WTC11 (cell line): ENCODE data around the gene GUCA2B. TPM values are rescaled to one million over a fixed set of nuclear protein-coding genes. Genes with fewer than 3 reads are reported as not detected.

ENCODE experiments used
- ATAC-seq: fragments of 200-7000 bp; cut with Tn5 transposase; 2 replicates; pipeline ENCODE4 v1.10.0; 2021; ENCODE audit warnings: mild to moderate bottlenecking, moderate library complexity
- CTCF ChIA-PET: fragments of 300-600 bp; sonication (Branson Sonifier 250); formaldehyde crosslinking; loops from one replicate; lab custom pipeline; 2021; ENCODE audit warnings: antibody characterized with exemption; lab: Charles Lee
- POLR2A ChIA-PET: fragments of 350-600 bp; sonication (Branson Sonifier 250); formaldehyde crosslinking; loops from one replicate; lab custom pipeline; 2021; ENCODE audit warnings: antibody characterized with exemption; lab: Charles Lee
- DNase-seq: peaks from one replicate; pipeline ENCODE4 v3.0.0; 2021; ENCODE audit warnings: low spot score
- H3K27ac Mint-ChIP-seq: 2 replicates; pipeline ENCODE4 v1.8.0; 2021; ENCODE audit warnings: mixed read lengths
- H3K27me3 Mint-ChIP-seq: 2 replicates; pipeline ENCODE4 v1.8.0; 2021; ENCODE audit warnings: low read depth, mild to moderate bottlenecking, moderate library complexity, mixed read lengths
- H3K36me3 Mint-ChIP-seq: 2 replicates; pipeline ENCODE4 v1.8.0; 2021; ENCODE audit warnings: mixed read lengths
- H3K4me1 Mint-ChIP-seq: 2 replicates; pipeline ENCODE4 v1.8.0; 2022; ENCODE audit warnings: mixed read lengths
- H3K4me3 Mint-ChIP-seq: 2 replicates; pipeline ENCODE4 v1.8.0; 2021; ENCODE audit warnings: mild to moderate bottlenecking, moderate library complexity, mixed read lengths
- H3K9me3 Mint-ChIP-seq: 2 replicates; pipeline ENCODE4 v1.8.0; 2021; ENCODE audit warnings: mixed read lengths
- ATF2 ChIP-seq: sonication (generic); formaldehyde crosslinking; IDR thresholded peaks from 2 replicates; pipeline ENCODE4 v1.8.1; 2022; ENCODE audit warnings: low read depth, missing genetic modification reagents, borderline replicate concordance
- CREM ChIP-seq: sonication (generic); formaldehyde crosslinking; IDR thresholded peaks from 2 replicates; pipeline ENCODE4 v1.8.1; 2022; ENCODE audit warnings: mild to moderate bottlenecking, missing genetic modification reagents, moderate library complexity
- E2F1 ChIP-seq: sonication (generic); formaldehyde crosslinking; IDR thresholded peaks from 2 replicates; pipeline ENCODE4 v1.8.0; 2022; ENCODE audit warnings: mild to moderate bottlenecking, missing genetic modification reagents
- EMX1 ChIP-seq: fragments of 250-450 bp; sonication (Bioruptor Pico); IDR thresholded peaks from 2 replicates; pipeline ENCODE4 v1.8.0; 2021; ENCODE audit warnings: mild to moderate bottlenecking
- FOXP1 ChIP-seq: sonication (generic); formaldehyde crosslinking; IDR thresholded peaks from 2 replicates; pipeline ENCODE4 v1.8.0; 2022; ENCODE audit warnings: missing genetic modification reagents, mild to moderate bottlenecking, moderate library complexity, borderline replicate concordance
- FOXP4 ChIP-seq: sonication (generic); formaldehyde crosslinking; IDR thresholded peaks from 2 replicates; pipeline ENCODE4 v1.8.0; 2022; ENCODE audit warnings: mild to moderate bottlenecking, missing genetic modification reagents
- GTF2I ChIP-seq: fragments of 250-450 bp; sonication (Bioruptor Pico); conservative IDR thresholded peaks from 2 replicates; pipeline ENCODE4 v1.4.0; 2021; ENCODE audit warnings: mild to moderate bottlenecking
- IRF1 ChIP-seq: sonication (generic); formaldehyde crosslinking; IDR thresholded peaks from 2 replicates; pipeline ENCODE4 v1.8.0; 2023; ENCODE audit warnings: missing genetic modification reagents
- IRF2 ChIP-seq: sonication (generic); formaldehyde crosslinking; IDR thresholded peaks from 2 replicates; pipeline ENCODE4 v1.8.0; 2022; ENCODE audit warnings: low read depth, missing genetic modification reagents, borderline replicate concordance
- OVOL2 ChIP-seq: fragments of 250-450 bp; sonication (Bioruptor Pico); IDR thresholded peaks from 2 replicates; pipeline ENCODE4 v1.9.0; 2021; ENCODE audit warnings: mild to moderate bottlenecking, borderline replicate concordance
- SMAD3 ChIP-seq: sonication (generic); formaldehyde crosslinking; IDR thresholded peaks from 2 replicates; pipeline ENCODE4 v1.8.0; 2022; ENCODE audit warnings: missing genetic modification reagents, mild to moderate bottlenecking, borderline replicate concordance
- ZNF138 ChIP-seq: sonication (generic); formaldehyde crosslinking; conservative IDR thresholded peaks from 2 replicates; pipeline ENCODE4 v1.8.1; 2022; ENCODE audit warnings: mild to moderate bottlenecking, moderate library complexity, missing genetic modification reagents
- ZNF263 ChIP-seq: sonication (generic); formaldehyde crosslinking; IDR thresholded peaks from 2 replicates; pipeline ENCODE4 v1.8.1; 2022; ENCODE audit warnings: low read depth, mild to moderate bottlenecking, moderate library complexity, missing genetic modification reagents
- ZNF396 ChIP-seq: fragments of 250-450 bp; sonication (Bioruptor Pico); IDR thresholded peaks from 2 replicates; pipeline ENCODE4 v1.8.0; 2021; ENCODE audit warnings: mild to moderate bottlenecking, moderate library complexity, borderline replicate concordance
- total RNA-seq: library from RNA; stranded (reverse); gene quantifications from 3 replicates; pipeline ENCODE4 v1.2.3, GENCODE V29; 2021
- TF ChIP-seq, protein P1 (sequence below): fragments of 250-450 bp; sonication (Bioruptor Pico); IDR thresholded peaks from 2 replicates; pipeline ENCODE4 v2.1.2; 2022; ENCODE audit warnings: mild to moderate bottlenecking, moderate library complexity
- TF ChIP-seq, protein P2 (sequence below): fragments of 250-450 bp; sonication (Bioruptor Pico); IDR thresholded peaks from 2 replicates; pipeline ENCODE4 v1.9.0; 2021; ENCODE audit warnings: moderate library complexity, mild to moderate bottlenecking, inconsistent platforms, borderline replicate concordance
- TF ChIP-seq, protein P3 (sequence below): sonication (generic); formaldehyde crosslinking; IDR thresholded peaks from 2 replicates; pipeline ENCODE4 v1.8.1; 2023; ENCODE audit warnings: mild to moderate bottlenecking, missing genetic modification reagents, moderate library complexity

GUCA2B gene
- total RNA-seq, 1 experiment from 2014 or later: not detected

DNA sequence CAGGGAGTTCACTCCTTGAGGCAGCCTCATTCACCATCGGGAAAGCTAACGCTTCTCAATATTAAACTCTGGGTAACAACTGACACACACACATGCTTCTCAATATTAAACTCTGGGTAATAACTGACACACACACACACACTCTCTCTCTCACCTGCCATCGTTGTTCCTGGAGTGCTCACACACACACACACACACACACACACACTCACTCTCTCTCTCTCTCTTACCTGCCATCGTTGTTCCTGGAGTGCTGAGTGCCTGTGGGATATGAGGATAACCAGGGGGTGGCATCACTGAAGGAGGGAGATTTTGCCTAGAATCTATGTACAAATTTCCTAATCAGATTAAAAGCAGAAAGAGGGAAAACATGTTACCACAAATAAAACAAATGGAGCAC, 28.5 kb downstream of the GUCA2B start:
- peaks cover 13% of the 10 kb centered on the region; the same call in 1 of the 2 replicates for H3K36me3 Mint-ChIP-seq
- CTCF ChIA-PET: no interaction called here
- no peak for ATAC-seq
- POLR2A ChIA-PET: no interaction called here
- no peaks in the 10 kb centered on the region for H3K9me3 Mint-ChIP-seq
- DNase-seq: no peak
- no peak overlapping the region for H3K4me3 Mint-ChIP-seq
- no peaks in the 10 kb centered on the region for H3K27me3 Mint-ChIP-seq
- no peak overlapping the region for H3K27ac Mint-ChIP-seq
- TF ChIP-seq OVOL2 (CRISPR knock-in tag) (no peak), IRF2 (CRISPR knock-in tag) (no peak), IRF1 (CRISPR knock-in tag) (no peak), CREM (CRISPR knock-in tag) (no peak), SMAD3 (no peak), EMX1 (CRISPR knock-in tag) (no peak), GTF2I (CRISPR knock-in tag) (no peak), ZNF396 (CRISPR knock-in tag) (no peak), ATF2 (CRISPR knock-in tag) (no peak), ZNF138 (CRISPR knock-in tag) (no peak), FOXP4 (CRISPR knock-in tag) (no peak), FOXP1 (CRISPR knock-in tag) (no peak), E2F1 (no peak), ZNF263 (no peak)
- TF ChIP-seq, protein P1, sequence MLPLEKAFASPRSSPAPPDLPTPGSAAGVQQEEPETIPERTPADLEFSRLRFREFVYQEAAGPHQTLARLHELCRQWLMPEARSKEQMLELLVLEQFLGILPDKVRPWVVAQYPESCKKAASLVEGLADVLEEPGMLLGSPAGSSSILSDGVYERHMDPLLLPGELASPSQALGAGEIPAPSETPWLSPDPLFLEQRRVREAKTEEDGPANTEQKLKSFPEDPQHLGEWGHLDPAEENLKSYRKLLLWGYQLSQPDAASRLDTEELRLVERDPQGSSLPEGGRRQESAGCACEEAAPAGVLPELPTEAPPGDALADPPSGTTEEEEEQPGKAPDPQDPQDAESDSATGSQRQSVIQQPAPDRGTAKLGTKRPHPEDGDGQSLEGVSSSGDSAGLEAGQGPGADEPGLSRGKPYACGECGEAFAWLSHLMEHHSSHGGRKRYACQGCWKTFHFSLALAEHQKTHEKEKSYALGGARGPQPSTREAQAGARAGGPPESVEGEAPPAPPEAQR (CRISPR knock-in tag): no peak
- TF ChIP-seq, protein P2, sequence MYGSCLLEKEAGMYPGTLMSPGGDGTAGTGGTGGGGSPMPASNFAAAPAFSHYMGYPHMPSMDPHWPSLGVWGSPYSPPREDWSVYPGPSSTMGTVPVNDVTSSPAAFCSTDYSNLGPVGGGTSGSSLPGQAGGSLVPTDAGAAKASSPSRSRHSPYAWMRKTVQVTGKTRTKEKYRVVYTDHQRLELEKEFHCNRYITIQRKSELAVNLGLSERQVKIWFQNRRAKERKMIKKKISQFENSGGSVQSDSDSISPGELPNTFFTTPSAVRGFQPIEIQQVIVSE: no peak
- TF ChIP-seq, protein P3, sequence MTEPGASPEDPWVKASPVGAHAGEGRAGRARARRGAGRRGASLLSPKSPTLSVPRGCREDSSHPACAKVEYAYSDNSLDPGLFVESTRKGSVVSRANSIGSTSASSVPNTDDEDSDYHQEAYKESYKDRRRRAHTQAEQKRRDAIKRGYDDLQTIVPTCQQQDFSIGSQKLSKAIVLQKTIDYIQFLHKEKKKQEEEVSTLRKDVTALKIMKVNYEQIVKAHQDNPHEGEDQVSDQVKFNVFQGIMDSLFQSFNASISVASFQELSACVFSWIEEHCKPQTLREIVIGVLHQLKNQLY (CRISPR knock-in tag): no peak
- peaks cover 10% of the 10 kb centered on the region for H3K4me1 Mint-ChIP-seq
